DOHH2 (cell line): Measurements from ENCODE around the gene TMEM132A.

Source experiments
- EZH2phosphoT487 ChIP-seq: fragments of 200-600 bp; sonication (generic); IDR thresholded peaks from 2 replicates; pipeline ENCODE4 v1.6.1; 2017; ENCODE audit warnings: borderline replicate concordance, mild to moderate bottlenecking, antibody characterized with exemption, low read length, moderate library complexity, mixed read lengths
- TF ChIP-seq, protein P1 (sequence below): fragments of 200-600 bp; sonication (generic); IDR thresholded peaks from one replicate; pipeline ENCODE4 v1.5.1; 2014; ENCODE audit warnings: antibody characterized with exemption, mild to moderate bottlenecking, low read depth, low read length; ENCODE audit not compliant: poor library complexity, severe bottlenecking

DNA sequence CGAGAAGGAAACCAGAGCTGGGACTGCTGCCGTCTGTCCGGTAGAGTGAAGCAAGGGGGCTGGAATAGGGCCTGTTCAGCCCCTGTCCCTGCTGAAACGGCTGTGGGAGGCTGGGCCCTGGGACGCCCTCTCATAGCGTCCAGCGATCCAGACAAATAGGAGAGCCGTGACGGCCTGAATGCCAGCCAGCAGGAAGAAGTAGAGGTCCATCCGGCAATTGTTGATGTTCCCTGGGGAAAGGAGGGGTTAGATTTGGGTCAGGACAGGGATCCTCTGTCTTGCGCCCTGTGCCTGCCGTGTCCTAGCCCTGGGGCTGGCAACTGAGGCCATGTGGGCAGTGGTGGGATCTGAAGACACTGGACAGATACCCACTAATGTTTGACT is 12.9 kb downstream of the TMEM132A start:
- TF ChIP-seq, protein P1, sequence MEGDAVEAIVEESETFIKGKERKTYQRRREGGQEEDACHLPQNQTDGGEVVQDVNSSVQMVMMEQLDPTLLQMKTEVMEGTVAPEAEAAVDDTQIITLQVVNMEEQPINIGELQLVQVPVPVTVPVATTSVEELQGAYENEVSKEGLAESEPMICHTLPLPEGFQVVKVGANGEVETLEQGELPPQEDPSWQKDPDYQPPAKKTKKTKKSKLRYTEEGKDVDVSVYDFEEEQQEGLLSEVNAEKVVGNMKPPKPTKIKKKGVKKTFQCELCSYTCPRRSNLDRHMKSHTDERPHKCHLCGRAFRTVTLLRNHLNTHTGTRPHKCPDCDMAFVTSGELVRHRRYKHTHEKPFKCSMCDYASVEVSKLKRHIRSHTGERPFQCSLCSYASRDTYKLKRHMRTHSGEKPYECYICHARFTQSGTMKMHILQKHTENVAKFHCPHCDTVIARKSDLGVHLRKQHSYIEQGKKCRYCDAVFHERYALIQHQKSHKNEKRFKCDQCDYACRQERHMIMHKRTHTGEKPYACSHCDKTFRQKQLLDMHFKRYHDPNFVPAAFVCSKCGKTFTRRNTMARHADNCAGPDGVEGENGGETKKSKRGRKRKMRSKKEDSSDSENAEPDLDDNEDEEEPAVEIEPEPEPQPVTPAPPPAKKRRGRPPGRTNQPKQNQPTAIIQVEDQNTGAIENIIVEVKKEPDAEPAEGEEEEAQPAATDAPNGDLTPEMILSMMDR: no peak
- TF ChIP-seq EZH2phosphoT487: no peak
